Muscle layer of colon (tissue), 2 donors: ENCODE data around the gene DEFB132.

ENCODE experiments used
- H3K27ac ChIP-seq: one replicate; pipeline ENCODE4 v1.7.0; 2013; ENCODE audit warnings: low read depth, mild to moderate bottlenecking, low read length, moderate library complexity
- H3K27me3 ChIP-seq, 2 donors: one replicate each; pipeline ENCODE4 v1.7.0; 2013; ENCODE audit warnings: low read length in 2 of 2, mild to moderate bottlenecking in 2 of 2; ENCODE audit not compliant: insufficient read depth in 2 of 2, control insufficient read depth in 1 of 2
- H3K36me3 ChIP-seq: one replicate; pipeline ENCODE4 v1.7.0; 2013; ENCODE audit warnings: mild to moderate bottlenecking, low read length; ENCODE audit not compliant: insufficient read depth
- H3K4me1 ChIP-seq: one replicate; pipeline ENCODE4 v1.7.0; 2013; ENCODE audit warnings: mild to moderate bottlenecking, low read length; ENCODE audit not compliant: insufficient read depth
- H3K4me3 ChIP-seq, 2 donors: one replicate each; pipeline ENCODE4 v1.7.0; 2013; ENCODE audit warnings: low read length in 2 of 2, low read depth in 1 of 2, mild to moderate bottlenecking in 1 of 2, moderate library complexity in 1 of 2
- H3K9ac ChIP-seq: one replicate; pipeline ENCODE4 v1.7.0; 2013; ENCODE audit warnings: low read length
- H3K9me3 ChIP-seq: one replicate; pipeline ENCODE4 v1.7.0; 2013; ENCODE audit warnings: mild to moderate bottlenecking, low read length
- donor health status: abdominal sarcoma.
- donor health status: Adenocarcinoma of cecum.

The DEFB132 gene

GRCh38 chr20:266596-267562, 9.4 kb downstream of the DEFB132 start:
- no peaks in the 10 kb centered on the region for H3K36me3 ChIP-seq
- H3K9ac ChIP-seq, result no peak overlapping the region
- peaks cover 5% of the 10 kb centered on the region for H3K4me1 ChIP-seq
- H3K9me3 ChIP-seq, result no peaks in the 10 kb centered on the region
- H3K27ac ChIP-seq, result no peak overlapping the region
- peak overlapping the region; percentile 54 to 75 for H3K4me3 ChIP-seq
- H3K27me3 ChIP-seq, result no peaks in the 10 kb centered on the region

- Histone ChIP-seq H3K27ac (no peak overlapping the region), H3K9ac (no peak overlapping the region), H3K9me3 (no peaks in the 10 kb centered on the region), H3K27me3 (no peaks in the 10 kb centered on the region), H3K36me3 (peaks cover 1% of the 10 kb centered on the region), H3K4me3 (no peak overlapping the region), H3K4me1 (peaks cover 5% of the 10 kb centered on the region)
These were observed 13.0 kb downstream of the DEFB132 start for GRCh38 chr20:270517-270916.

- Histone ChIP-seq H3K27ac (no peak overlapping the region), H3K9ac (no peak overlapping the region), H3K27me3 (no peaks in the 10 kb centered on the region), H3K36me3 (peaks cover 7% of the 10 kb centered on the region), H3K4me1 (peaks cover 5% of the 10 kb centered on the region), H3K9me3 (no peaks in the 10 kb centered on the region), H3K4me3 (no peak overlapping the region)
These were observed 13.5 kb downstream of the DEFB132 start for GRCh38 chr20:271069-271468.

GRCh38 chr20:271528-271927, 14.0 kb downstream of the DEFB132 start:
- Histone ChIP-seq H3K27ac (no peak overlapping the region), H3K4me3 (no peak overlapping the region), H3K4me1 (peaks cover 2% of the 10 kb centered on the region), H3K9me3 (no peaks in the 10 kb centered on the region), H3K9ac (no peak overlapping the region), H3K27me3 (no peaks in the 10 kb centered on the region), H3K36me3 (peaks cover 10% of the 10 kb centered on the region)

GRCh38 chr20:272718-273117, 15.2 kb downstream of the DEFB132 start:
- Histone ChIP-seq H3K4me3 (no peak overlapping the region), H3K27me3 (no peaks in the 10 kb centered on the region), H3K27ac (no peak overlapping the region), H3K4me1 (no peaks in the 10 kb centered on the region), H3K9ac (no peak overlapping the region), H3K36me3 (peaks cover 20% of the 10 kb centered on the region), H3K9me3 (no peaks in the 10 kb centered on the region)

- Histone ChIP-seq H3K4me3 (no peak overlapping the region), H3K9me3 (no peaks in the 10 kb centered on the region), H3K36me3 (peaks cover 24% of the 10 kb centered on the region), H3K4me1 (no peaks in the 10 kb centered on the region), H3K9ac (no peak overlapping the region), H3K27ac (no peak overlapping the region), H3K27me3 (no peaks in the 10 kb centered on the region)
These were observed 16.4 kb downstream of the DEFB132 start for GRCh38 chr20:273884-274283.

GRCh38 chr20:275791-276190, 18.3 kb downstream of the DEFB132 start:
- Histone ChIP-seq H3K27ac (no peak overlapping the region), H3K36me3 (peaks cover 24% of the 10 kb centered on the region), H3K27me3 (no peaks in the 10 kb centered on the region), H3K9me3 (no peaks in the 10 kb centered on the region), H3K9ac (no peak overlapping the region), H3K4me3 (no peak overlapping the region), H3K4me1 (no peaks in the 10 kb centered on the region)

- H3K9ac ChIP-seq, result no peak overlapping the region
- peaks cover 24% of the 10 kb centered on the region for H3K36me3 ChIP-seq
- H3K27me3 ChIP-seq, result no peaks in the 10 kb centered on the region
- no peaks in the 10 kb centered on the region for H3K9me3 ChIP-seq
- H3K4me1 ChIP-seq, result no peaks in the 10 kb centered on the region
- H3K27ac ChIP-seq, result no peak overlapping the region
- no peak overlapping the region for H3K4me3 ChIP-seq
These were observed 19.3 kb downstream of the DEFB132 start for GRCh38 chr20:276620-277495.

- no peak overlapping the region for H3K9ac ChIP-seq
- H3K4me1 ChIP-seq, result no peaks in the 10 kb centered on the region
- H3K27me3 ChIP-seq, result no peaks in the 10 kb centered on the region
- peaks cover 24% of the 10 kb centered on the region for H3K36me3 ChIP-seq
- H3K27ac ChIP-seq, result no peak overlapping the region
- H3K9me3 ChIP-seq, result no peaks in the 10 kb centered on the region
- H3K4me3 ChIP-seq, result no peak overlapping the region
These were observed 19.9 kb downstream of the DEFB132 start for GRCh38 chr20:277496-277781.

GRCh38 chr20:278181-278580, 20.7 kb downstream of the DEFB132 start:
- Histone ChIP-seq H3K36me3 (peaks cover 24% of the 10 kb centered on the region), H3K4me1 (no peaks in the 10 kb centered on the region), H3K4me3 (no peak overlapping the region), H3K27ac (no peak overlapping the region), H3K9ac (no peak overlapping the region), H3K27me3 (no peaks in the 10 kb centered on the region), H3K9me3 (no peaks in the 10 kb centered on the region)

GRCh38 chr20:278607-279571, 21.4 kb downstream of the DEFB132 start:
- Histone ChIP-seq H3K4me3 (no peak overlapping the region), H3K27me3 (no peaks in the 10 kb centered on the region), H3K9me3 (no peaks in the 10 kb centered on the region), H3K9ac (no peak overlapping the region), H3K4me1 (no peaks in the 10 kb centered on the region), H3K27ac (no peak overlapping the region), H3K36me3 (peaks cover 24% of the 10 kb centered on the region)
